ENCODE data around the gene KLF7.

GRCh38 chr2:207164006-207164831, 1.5 kb downstream of the KLF7 start:
- TF ChIP-seq CTCF (IDR thresholded peaks at IDR 0.05) (no peak), POLR2AphosphoS5 (IDR thresholded peaks at IDR 0.05; ENCODE audit: low read depth, low read length) (no peak)
